ENCODE measurements around the gene APIP. TPM values are rescaled to one million over a fixed set of nuclear protein-coding genes. Genes with fewer than 3 reads are reported as not detected.

The APIP gene
- total RNA-seq, 1 experiment from 2014 or later: 42.6 TPM

DNA sequence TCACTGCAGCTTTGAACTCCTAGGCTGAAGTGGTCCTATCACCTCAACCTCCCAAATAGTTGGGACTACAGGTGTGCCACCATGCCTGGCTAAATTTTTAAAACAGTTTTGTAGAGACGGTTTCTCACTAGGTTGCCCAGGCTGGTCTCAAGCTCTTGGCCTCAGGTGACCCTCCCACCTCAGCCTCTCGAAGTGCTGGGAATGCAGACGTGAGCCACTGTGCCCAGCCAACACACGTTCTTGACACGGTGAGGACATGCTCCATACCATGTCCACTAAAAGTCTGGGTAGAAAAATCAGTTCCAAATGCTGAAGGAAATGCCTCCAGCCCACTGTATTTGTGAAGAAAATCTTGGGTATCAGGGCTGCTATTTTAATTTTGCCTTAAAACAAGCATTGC is 47.2 kb upstream of the APIP start:
- Histone ChIP-seq H3K4me3 (ENCODE audit: low read depth in 2 of 2, low read length in 2 of 2) (no peak overlapping the region), H3K36me3 (ENCODE audit: control insufficient read depth, insufficient read depth, low read length) (peaks cover 14% of the 10 kb centered on the region; the same call in 1 of the 2 replicates), H3K4me1 (ENCODE audit: control insufficient read depth, insufficient read depth, low read length) (peaks cover 6% of the 10 kb centered on the region), H3K9me3 (ENCODE audit: control insufficient read depth, insufficient read depth, low read depth, low read length) (no peaks in the 10 kb centered on the region), H3K27ac (ENCODE audit: low read length) (peak overlapping the region; percentile 52; the same call in 1 of the 2 replicates), H3K27me3 (ENCODE audit: control insufficient read depth, insufficient read depth, low read length) (no peaks in the 10 kb centered on the region)
- CTCF ChIA-PET: interaction anchor here (0.5 kb wide), 1 partner anchor 598 kb away, joined by 5 read pairs; no protein-coding TSS in a partner anchor
- TF ChIP-seq, protein P1, sequence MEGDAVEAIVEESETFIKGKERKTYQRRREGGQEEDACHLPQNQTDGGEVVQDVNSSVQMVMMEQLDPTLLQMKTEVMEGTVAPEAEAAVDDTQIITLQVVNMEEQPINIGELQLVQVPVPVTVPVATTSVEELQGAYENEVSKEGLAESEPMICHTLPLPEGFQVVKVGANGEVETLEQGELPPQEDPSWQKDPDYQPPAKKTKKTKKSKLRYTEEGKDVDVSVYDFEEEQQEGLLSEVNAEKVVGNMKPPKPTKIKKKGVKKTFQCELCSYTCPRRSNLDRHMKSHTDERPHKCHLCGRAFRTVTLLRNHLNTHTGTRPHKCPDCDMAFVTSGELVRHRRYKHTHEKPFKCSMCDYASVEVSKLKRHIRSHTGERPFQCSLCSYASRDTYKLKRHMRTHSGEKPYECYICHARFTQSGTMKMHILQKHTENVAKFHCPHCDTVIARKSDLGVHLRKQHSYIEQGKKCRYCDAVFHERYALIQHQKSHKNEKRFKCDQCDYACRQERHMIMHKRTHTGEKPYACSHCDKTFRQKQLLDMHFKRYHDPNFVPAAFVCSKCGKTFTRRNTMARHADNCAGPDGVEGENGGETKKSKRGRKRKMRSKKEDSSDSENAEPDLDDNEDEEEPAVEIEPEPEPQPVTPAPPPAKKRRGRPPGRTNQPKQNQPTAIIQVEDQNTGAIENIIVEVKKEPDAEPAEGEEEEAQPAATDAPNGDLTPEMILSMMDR (IDR thresholded peaks at IDR 0.05): no peak
- no peak for TF ChIP-seq POLR2AphosphoS5 (IDR thresholded peaks at IDR 0.05; ENCODE audit: low read depth, low read length)
- TF ChIP-seq SIN3A (IDR thresholded peaks at IDR 0.05; ENCODE audit: borderline replicate concordance, insufficient read depth, low read depth, low read length): no peak
- TF ChIP-seq TCF7L2 (IDR thresholded peaks at IDR 0.05; ENCODE audit: low read depth, low read length): no peak
- TF ChIP-seq, protein P2, sequence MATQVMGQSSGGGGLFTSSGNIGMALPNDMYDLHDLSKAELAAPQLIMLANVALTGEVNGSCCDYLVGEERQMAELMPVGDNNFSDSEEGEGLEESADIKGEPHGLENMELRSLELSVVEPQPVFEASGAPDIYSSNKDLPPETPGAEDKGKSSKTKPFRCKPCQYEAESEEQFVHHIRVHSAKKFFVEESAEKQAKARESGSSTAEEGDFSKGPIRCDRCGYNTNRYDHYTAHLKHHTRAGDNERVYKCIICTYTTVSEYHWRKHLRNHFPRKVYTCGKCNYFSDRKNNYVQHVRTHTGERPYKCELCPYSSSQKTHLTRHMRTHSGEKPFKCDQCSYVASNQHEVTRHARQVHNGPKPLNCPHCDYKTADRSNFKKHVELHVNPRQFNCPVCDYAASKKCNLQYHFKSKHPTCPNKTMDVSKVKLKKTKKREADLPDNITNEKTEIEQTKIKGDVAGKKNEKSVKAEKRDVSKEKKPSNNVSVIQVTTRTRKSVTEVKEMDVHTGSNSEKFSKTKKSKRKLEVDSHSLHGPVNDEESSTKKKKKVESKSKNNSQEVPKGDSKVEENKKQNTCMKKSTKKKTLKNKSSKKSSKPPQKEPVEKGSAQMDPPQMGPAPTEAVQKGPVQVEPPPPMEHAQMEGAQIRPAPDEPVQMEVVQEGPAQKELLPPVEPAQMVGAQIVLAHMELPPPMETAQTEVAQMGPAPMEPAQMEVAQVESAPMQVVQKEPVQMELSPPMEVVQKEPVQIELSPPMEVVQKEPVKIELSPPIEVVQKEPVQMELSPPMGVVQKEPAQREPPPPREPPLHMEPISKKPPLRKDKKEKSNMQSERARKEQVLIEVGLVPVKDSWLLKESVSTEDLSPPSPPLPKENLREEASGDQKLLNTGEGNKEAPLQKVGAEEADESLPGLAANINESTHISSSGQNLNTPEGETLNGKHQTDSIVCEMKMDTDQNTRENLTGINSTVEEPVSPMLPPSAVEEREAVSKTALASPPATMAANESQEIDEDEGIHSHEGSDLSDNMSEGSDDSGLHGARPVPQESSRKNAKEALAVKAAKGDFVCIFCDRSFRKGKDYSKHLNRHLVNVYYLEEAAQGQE (IDR thresholded peaks at IDR 0.05; ENCODE audit: insufficient read depth in 1 of 2, low read depth in 2 of 2, low read length in 1 of 2): no peak
- POLR2A ChIA-PET: no interaction called here
- DNase-seq (ENCODE audit: low read depth, low spot score): no peak
- intact Hi-C loops (cut with micrococcal nuclease; ENCODE audit: unreplicated experiment) (no loop called here), in situ Hi-C loops (cut with HindIII; ENCODE audit: low pct_unique_long_range_greater_than_20kb, low sequenced_read_pairs) (no loop called here)
- ATAC-seq: no peak
- BruUV-seq (replicated peaks): no TSS peak

DNA sequence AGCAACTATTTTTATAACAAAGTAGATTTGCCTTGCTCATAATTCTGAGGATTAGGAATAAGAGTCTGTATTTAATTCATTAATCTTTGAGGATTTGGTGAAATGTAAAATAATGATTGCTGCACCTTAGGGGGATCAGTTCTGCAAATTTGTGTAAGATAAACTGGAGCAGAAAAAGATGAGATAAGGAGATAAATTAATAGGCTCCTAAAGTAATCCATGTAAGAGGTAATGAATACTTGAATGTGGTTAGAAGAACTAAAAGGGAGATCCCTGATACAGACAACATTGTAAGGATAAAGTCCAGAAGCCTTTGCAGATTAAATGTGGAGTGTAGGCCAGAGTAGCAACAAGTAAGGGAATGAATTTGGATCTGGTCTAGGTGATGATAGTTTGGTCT is 45.9 kb upstream of the APIP start:
- ChIA-PET CTCF (no interaction called here), POLR2A (no interaction called here)
- H3K36me3 ChIP-seq (ENCODE audit: control insufficient read depth, insufficient read depth, low read length): peaks cover 12% of the 10 kb centered on the region; the same call in 1 of the 2 replicates
- ATAC-seq (no peak), DNase-seq (ENCODE audit: low read depth, low spot score) (no peak)
- no peaks in the 10 kb centered on the region for H3K27me3 ChIP-seq (ENCODE audit: control insufficient read depth, insufficient read depth, low read length)
- peak overlapping the region; percentile 71 for H3K27ac ChIP-seq (ENCODE audit: low read length)
- in situ Hi-C loops (cut with HindIII; ENCODE audit: low pct_unique_long_range_greater_than_20kb, low sequenced_read_pairs) (no loop called here), intact Hi-C loops (cut with micrococcal nuclease; ENCODE audit: unreplicated experiment) (no loop called here)
- TSS peak; percentile 21 for BruUV-seq (replicated peaks)
- peaks cover 6% of the 10 kb centered on the region for H3K4me1 ChIP-seq (ENCODE audit: control insufficient read depth, insufficient read depth, low read length)
- H3K4me3 ChIP-seq (ENCODE audit: low read depth in 2 of 2, low read length in 2 of 2): no peak overlapping the region
- TF ChIP-seq POLR2AphosphoS5 (IDR thresholded peaks at IDR 0.05; ENCODE audit: low read depth, low read length): no peak
- TF ChIP-seq, protein P1 (IDR thresholded peaks at IDR 0.05): no peak
- TF ChIP-seq SIN3A (IDR thresholded peaks at IDR 0.05; ENCODE audit: borderline replicate concordance, insufficient read depth, low read depth, low read length): no peak
- TF ChIP-seq, protein P2 (IDR thresholded peaks at IDR 0.05; ENCODE audit: insufficient read depth in 1 of 2, low read depth in 2 of 2, low read length in 1 of 2): no peak
- TF ChIP-seq TCF7L2 (IDR thresholded peaks at IDR 0.05; ENCODE audit: low read depth, low read length): no peak
- no peaks in the 10 kb centered on the region for H3K9me3 ChIP-seq (ENCODE audit: control insufficient read depth, insufficient read depth, low read depth, low read length)
